ENCODE data around the gene SLC29A4. TPM values are rescaled to one million over a fixed set of nuclear protein-coding genes. Genes with fewer than 3 reads are reported as not detected.
"Not testable (repeated sequence)": the region's sequence is repeated elsewhere in the genome, so short reads cannot be mapped to it uniquely, and the experiment has no call there.

Gene SLC29A4
- total and polyA plus RNA-seq, 5 donors: 2.9 to 11.8 (median 4.0) TPM

GRCh38 chr7:5314864-5315263 lies 32.1 kb downstream of the SLC29A4 start:
- DNase-seq: peak in 2 of 3 donors; percentile 56 to 57
- ATAC-seq: peak in 1 of 2 donors; percentile 10
- Histone ChIP-seq H3K9me3 (ENCODE audit: control insufficient read depth, low read length) (no peaks in the 10 kb centered on the region), H3K27me3 (ENCODE audit: control insufficient read depth, insufficient read depth) (no peaks in the 10 kb centered on the region), H3K27ac (ENCODE audit: low read length) (no peak overlapping the region), H3K4me3 (ENCODE audit: low read length) (no peak overlapping the region), H3K4me1 (ENCODE audit: control insufficient read depth, insufficient read depth, low read length) (no peaks in the 10 kb centered on the region)
- intact Hi-C loops (cut with DNase I): no loop called here
- 89% methylated on average over 19 of the region's 19 CpGs for WGBS

DNA sequence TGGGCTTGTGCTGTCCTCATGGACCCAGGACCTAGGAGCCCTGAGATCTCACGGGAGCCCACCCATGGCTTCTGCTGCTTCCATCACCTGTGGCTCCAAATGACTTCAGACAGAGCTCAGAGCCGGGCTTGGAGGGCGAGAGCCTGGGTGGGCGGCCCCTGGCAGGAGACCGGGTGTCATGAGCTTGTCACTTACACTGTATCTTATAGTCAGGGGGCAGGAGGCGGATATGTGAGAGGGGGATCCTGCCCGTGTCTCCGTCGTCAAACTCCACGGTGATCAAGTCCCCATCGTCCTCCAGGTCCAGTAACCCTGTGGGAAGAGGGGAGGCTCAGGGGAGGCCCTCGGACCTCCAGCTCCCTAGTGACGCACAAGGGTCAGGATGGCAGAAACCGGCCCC lies 33.0 kb downstream of the SLC29A4 start:
- Histone ChIP-seq H3K4me3 (ENCODE audit: low read length) (no peak overlapping the region), H3K27me3 (ENCODE audit: control insufficient read depth, insufficient read depth) (no peaks in the 10 kb centered on the region), H3K4me1 (ENCODE audit: control insufficient read depth, insufficient read depth, low read length) (no peaks in the 10 kb centered on the region), H3K9me3 (ENCODE audit: control insufficient read depth, low read length) (no peaks in the 10 kb centered on the region), H3K27ac (ENCODE audit: low read length) (no peak overlapping the region)
- intact Hi-C loops (cut with DNase I): no loop called here
- no peak for ATAC-seq
- peak in 2 of 3 donors; percentile 9 to 25 for DNase-seq
- 93% methylated on average over 14 of the region's 14 CpGs for WGBS

DNA sequence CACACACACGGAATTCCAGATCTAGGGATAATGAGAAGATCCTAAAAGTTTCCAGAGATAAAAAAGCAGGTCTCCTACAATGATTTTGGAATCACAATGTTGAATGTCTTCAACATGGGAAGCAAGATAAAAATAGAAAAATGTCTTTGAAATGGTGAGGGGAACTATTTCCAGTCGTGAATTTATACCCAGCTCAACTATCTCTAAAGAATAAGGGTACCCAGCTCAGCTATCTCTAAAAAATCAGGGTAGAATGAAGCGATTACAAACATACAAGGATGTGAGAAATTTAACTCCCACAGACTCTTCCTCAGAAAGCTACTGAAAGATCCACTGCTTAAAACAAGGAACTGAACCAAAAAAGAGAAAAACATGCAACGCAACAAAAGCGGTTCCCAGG lies 35.9 kb downstream of the SLC29A4 start:
- H3K27ac ChIP-seq (ENCODE audit: low read length); H3K4me1 ChIP-seq (ENCODE audit: control insufficient read depth, insufficient read depth, low read length); H3K4me3 ChIP-seq (ENCODE audit: low read length); H3K27me3 ChIP-seq (ENCODE audit: control insufficient read depth, insufficient read depth); DNase-seq; intact Hi-C loops (cut with DNase I); H3K9me3 ChIP-seq (ENCODE audit: control insufficient read depth, low read length); ATAC-seq: not testable (repeated sequence)
- WGBS: 95% methylated on average over 5 of the region's 5 CpGs

DNA sequence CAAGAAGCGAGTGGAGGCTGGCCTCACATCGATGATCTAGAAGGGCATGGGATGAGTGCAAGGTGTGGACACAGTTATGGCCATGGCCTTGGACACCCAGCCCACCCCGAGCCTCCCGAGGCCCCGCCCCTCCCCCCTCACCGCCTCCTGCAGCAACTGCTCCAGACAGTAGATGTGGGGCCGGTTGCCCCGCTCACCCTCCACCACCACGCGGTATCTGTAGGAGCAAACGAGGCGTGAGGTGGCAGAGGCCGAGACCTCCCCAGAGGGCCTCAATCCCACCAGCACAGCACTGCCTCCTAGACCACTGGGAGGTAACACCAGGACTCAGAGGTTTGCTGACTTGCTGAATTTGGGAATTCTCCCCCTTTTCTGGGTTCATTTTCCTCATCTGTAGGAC lies 37.6 kb downstream of the SLC29A4 start:
- 96% methylated on average over 13 of the region's 13 CpGs for WGBS
- Histone ChIP-seq H3K27ac (ENCODE audit: low read length) (no peak overlapping the region), H3K9me3 (ENCODE audit: control insufficient read depth, low read length) (no peaks in the 10 kb centered on the region), H3K4me3 (ENCODE audit: low read length) (no peak overlapping the region), H3K27me3 (ENCODE audit: control insufficient read depth, insufficient read depth) (no peaks in the 10 kb centered on the region), H3K4me1 (ENCODE audit: control insufficient read depth, insufficient read depth, low read length) (no peaks in the 10 kb centered on the region)
- no peak for ATAC-seq
- peak in 1 of 3 donors; percentile 10 for DNase-seq
- intact Hi-C loops (cut with DNase I): no loop called here

DNA sequence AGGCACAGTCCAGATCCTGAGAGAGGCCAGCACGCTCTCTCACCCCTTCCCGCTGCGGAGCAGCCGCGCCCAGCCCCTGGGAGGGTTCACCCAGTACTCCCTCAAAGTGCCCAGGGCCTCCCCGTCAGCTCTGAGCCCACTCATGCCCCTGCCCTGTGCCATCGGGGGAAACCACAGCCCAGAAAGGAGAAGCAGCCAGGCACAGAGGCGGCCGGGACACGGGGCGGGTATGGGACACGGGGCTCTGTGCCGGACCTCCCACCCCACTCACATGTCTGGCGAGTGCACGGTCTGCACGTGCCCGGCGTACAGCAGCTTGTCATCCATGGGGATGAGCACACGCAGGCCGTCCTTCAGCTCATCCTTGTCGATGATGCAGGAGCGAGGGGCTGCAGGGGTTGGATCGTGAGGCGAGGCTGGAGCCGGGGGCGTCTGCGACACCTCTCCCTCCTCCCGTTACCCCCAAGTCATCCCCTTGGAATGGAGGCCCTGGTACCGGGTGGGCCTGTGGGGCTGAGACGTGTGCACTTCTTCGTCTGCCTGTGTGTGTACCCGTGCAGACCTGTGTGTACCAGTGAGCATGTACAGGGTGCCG lies 38.2 kb downstream of the SLC29A4 start:
- peak; percentile 8 to 12 for ATAC-seq
- DNase-seq: peak in 2 of 3 donors; percentile 22 to 47
- 96% methylated on average over 33 of the region's 33 CpGs for WGBS

DNA sequence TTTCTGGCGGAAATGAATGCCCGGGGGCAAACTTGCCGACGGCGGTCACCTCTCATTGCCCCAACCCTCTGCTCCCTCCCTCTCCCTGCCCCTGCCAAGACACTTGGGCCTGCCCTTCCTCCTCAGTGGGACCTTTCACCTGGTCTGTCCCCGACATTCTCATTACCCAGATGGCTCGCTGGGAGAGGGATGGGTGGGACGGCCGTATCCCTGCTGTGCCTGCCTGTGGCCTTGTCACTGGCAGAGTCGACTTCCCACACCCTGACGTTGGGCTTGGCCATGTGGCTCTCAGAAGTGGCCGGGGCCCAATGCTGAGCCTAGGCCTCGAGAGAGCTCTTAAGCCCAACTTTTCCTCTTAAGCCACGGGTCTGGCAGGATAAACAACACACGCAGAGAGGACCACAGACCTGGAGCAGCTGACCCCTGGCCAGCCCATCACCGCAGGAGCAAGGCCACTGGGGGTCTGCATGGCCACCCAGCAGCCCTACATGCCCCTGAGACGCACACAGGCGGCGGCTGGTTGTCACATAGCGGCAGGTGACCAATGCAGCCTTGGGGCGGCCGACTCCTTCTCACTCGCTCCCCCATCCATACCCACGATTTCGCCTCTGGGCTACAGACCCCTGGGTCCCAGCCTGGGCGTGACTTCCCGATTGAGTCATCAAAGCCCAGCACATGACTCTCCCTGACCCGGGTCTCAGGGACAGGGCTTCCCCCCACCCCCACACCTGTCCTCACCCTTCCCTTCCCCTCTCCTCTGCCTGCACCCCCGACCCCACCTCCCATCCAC lies 40.1 kb downstream of the SLC29A4 start:
- DNase-seq: peak in 1 of 3 donors; percentile 52
- intact Hi-C loops (cut with DNase I): no loop called here
- ATAC-seq: peak in 1 of 2 donors; percentile 11

More for the DNA sequence above, 38.2 kb downstream of the SLC29A4 start:
- Histone ChIP-seq H3K27me3 (ENCODE audit: control insufficient read depth, insufficient read depth) (no peaks in the 10 kb centered on the region), H3K4me3 (ENCODE audit: low read length) (no peak overlapping the region), H3K4me1 (ENCODE audit: control insufficient read depth, insufficient read depth, low read length) (no peaks in the 10 kb centered on the region), H3K9me3 (ENCODE audit: control insufficient read depth, low read length) (no peaks in the 10 kb centered on the region), H3K27ac (ENCODE audit: low read length) (no peak overlapping the region)
- intact Hi-C loops (cut with DNase I): no loop called here

DNA sequence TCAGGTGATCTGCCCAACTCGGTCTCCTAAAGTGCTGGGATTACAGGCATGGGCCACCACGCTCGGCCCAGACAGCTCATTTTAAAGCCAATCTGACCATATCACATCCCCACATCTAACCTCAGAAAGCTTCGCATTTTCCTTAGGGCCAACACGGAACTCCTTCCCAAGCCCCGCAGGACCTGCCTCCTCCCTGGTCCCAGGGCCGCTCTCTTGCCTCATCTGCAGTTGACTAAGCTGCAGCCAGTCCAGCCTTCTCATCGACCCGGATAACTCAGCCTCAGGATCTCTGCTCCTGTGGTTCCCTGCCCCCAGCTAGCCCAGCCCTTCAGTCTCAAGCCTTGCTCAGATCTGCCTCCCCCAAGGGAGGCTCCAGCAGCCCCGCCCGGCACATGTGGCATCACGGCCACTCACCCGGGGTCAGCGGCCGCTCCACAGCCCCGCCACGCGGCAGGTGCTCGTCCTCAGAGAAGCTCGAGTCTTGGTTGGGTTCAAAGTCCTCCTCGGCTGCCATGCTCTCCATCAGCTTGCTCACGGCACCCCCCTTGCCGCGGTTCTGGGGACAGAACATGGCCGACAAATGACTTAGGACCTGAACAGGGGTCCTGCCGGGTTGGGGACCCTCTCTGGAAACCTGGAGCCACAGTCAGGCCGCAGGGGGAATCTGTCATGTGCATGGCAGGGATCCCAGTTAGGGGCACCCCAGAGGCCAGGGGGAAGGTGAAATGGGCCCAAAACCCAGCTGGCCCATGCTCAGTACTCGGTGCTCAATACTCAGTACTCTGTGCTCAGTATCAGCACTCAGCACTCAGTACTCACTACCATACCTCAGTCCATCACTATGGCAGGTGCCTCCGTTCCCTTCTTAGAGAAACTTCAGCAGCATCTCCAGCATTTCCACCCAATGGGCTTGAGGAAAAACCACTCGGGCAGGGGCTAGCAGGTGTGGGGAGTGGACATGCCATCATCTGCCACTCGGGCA lies 41.3 kb downstream of the SLC29A4 start:
- peak in 2 of 3 donors; percentile 31 to 50 for DNase-seq
- intact Hi-C loops (cut with DNase I); H3K4me3 ChIP-seq (ENCODE audit: low read length); H3K4me1 ChIP-seq (ENCODE audit: control insufficient read depth, insufficient read depth, low read length); H3K27me3 ChIP-seq (ENCODE audit: control insufficient read depth, insufficient read depth); H3K27ac ChIP-seq (ENCODE audit: low read length); ATAC-seq; H3K9me3 ChIP-seq (ENCODE audit: control insufficient read depth, low read length): not testable (repeated sequence)
- WGBS: 89% methylated on average over 30 of the region's 31 CpGs

More for the DNA sequence above, 40.1 kb downstream of the SLC29A4 start:
- H3K4me1 ChIP-seq (ENCODE audit: control insufficient read depth, insufficient read depth, low read length): no peaks in the 10 kb centered on the region
- H3K27me3 ChIP-seq (ENCODE audit: control insufficient read depth, insufficient read depth): no peaks in the 10 kb centered on the region
- no peak overlapping the region for H3K27ac ChIP-seq (ENCODE audit: low read length)
- WGBS: 82% methylated on average over 29 of the region's 29 CpGs
- no peaks in the 10 kb centered on the region for H3K9me3 ChIP-seq (ENCODE audit: control insufficient read depth, low read length)
- H3K4me3 ChIP-seq (ENCODE audit: low read length): no peak overlapping the region

GRCh38 chr7:5324961-5325360 lies 42.2 kb downstream of the SLC29A4 start:
- Histone ChIP-seq H3K4me1 (ENCODE audit: control insufficient read depth, insufficient read depth, low read length) (no peaks in the 10 kb centered on the region), H3K4me3 (ENCODE audit: low read length) (no peak overlapping the region), H3K27ac (ENCODE audit: low read length) (no peak overlapping the region), H3K27me3 (ENCODE audit: control insufficient read depth, insufficient read depth) (no peaks in the 10 kb centered on the region), H3K9me3 (ENCODE audit: control insufficient read depth, low read length) (no peaks in the 10 kb centered on the region)
- intact Hi-C loops (cut with DNase I): no loop called here
- ATAC-seq: no peak
- DNase-seq: peak in 2 of 3 donors; percentile 18 to 56
- WGBS: 95% methylated on average over 10 of the region's 10 CpGs

DNA sequence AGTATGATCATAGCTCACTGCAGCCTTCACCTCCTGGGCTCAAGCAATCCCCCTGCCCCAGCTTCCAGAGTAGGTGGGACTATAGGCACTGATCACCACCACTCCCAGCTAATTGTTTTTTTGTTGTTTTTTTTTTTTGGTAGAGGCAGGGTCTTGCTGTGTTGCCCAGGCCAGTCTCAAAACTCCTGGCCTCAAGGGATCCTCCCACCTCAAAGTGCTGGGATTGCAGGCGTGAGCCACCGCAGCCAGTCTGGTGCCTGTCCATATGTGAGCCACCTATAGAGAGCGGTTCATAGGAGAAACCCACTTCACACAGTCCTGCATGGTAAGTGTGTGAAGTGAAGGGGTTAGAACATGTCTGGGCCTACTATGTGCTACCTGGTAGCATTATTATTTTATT lies 47.5 kb downstream of the SLC29A4 start:
- Histone ChIP-seq H3K4me3 (ENCODE audit: low read length) (no peak overlapping the region), H3K4me1 (ENCODE audit: control insufficient read depth, insufficient read depth, low read length) (no peaks in the 10 kb centered on the region), H3K27ac (ENCODE audit: low read length) (no peak overlapping the region), H3K27me3 (ENCODE audit: control insufficient read depth, insufficient read depth) (no peaks in the 10 kb centered on the region), H3K9me3 (ENCODE audit: control insufficient read depth, low read length) (no peaks in the 10 kb centered on the region)
- DNase-seq (no peak), ATAC-seq (no peak)
- WGBS: over 99% methylated on average over 3 of the region's 3 CpGs
- intact Hi-C loops (cut with DNase I): no loop called here

DNA sequence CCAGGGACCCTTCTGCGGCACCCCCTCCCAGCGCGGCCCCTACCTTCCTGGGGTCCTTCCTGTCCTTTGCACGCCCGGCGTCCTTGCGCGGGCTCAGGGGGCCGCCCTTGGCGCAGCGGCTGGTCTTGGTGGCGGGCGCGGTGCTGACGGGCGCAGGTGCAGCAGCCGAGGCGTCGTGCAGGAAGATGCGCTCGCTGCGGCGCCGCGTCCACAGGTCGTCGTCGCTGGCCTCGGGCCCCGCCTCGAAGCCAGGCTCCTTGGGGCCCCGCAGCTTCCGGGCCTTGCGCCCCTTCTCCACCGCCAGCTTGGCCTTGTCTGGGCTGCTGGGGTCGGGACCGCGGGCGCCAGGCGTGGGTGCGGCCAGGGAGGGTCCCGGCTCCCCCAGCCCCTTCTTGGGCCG lies 49.8 kb downstream of the SLC29A4 start:
- H3K27ac ChIP-seq (ENCODE audit: low read length): no peak overlapping the region
- H3K9me3 ChIP-seq (ENCODE audit: control insufficient read depth, low read length): no peaks in the 10 kb centered on the region
- intact Hi-C loops (cut with DNase I): no loop called here
- ATAC-seq (peak; percentile 29 to 38), DNase-seq (peak in 1 of 3 donors; percentile 52)
- no peaks in the 10 kb centered on the region for H3K27me3 ChIP-seq (ENCODE audit: control insufficient read depth, insufficient read depth)
- no peaks in the 10 kb centered on the region for H3K4me1 ChIP-seq (ENCODE audit: control insufficient read depth, insufficient read depth, low read length)
- no peak overlapping the region for H3K4me3 ChIP-seq (ENCODE audit: low read length)
- WGBS: 89% methylated on average over 43 of the region's 43 CpGs

Data from right cardiac atrium (tissue), 5 donors.